Measurements from ENCODE around the gene TTYH1. TPM values are rescaled to one million over a fixed set of nuclear protein-coding genes. Genes with fewer than 3 reads are reported as not detected.

Gene TTYH1
- total RNA-seq, 1 experiment from 2014 or later: 2.9 TPM

DNA sequence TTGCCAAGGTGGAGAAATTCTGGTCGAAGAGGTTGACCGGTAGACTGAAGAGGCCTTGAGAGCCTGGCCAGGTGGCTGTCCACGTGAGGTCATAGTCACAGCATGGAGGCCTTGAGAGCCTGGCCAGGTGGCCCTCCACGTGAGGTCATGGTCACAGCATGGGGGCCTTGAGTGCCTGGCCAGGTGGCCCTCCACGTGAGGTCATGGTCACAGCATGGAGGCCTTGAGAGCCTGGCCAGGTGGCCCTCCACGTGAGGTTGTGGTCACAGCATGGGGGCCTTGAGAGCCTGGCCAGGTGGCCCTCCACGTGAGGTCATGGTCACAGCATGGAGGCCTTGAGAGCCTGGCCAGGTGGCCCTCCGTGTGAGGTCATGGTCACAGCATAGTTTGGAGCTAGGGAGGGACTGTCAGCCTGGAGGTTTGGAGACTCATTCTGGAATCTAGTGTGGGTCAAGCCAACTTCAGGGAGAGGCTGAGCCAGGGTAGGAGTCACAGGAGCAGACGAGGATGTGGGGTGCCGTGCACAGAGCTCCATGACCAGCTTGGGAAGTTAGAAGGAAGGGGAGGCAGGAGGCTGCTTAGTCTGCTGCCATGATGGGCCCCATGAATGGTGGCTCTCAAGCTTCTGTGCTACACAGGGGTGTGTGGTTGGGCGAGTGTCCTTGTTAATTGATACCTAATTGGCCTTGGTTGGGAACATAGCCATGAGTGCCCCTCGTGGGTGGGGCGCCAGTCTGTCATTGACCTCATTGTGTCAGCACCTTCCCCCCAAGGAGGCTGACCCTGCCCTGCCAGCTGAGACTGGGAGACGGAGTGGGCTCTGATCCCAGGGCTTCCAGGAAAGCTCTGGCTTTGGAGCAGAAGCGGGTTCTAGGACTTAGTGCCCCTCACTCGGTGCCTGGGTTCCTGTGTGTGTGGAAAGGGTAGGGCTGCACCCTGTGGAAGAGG lies 44.3 kb downstream of the TTYH1 start:
- Mint-ChIP-seq H3K4me3 (ENCODE audit: low read depth, unreplicated experiment) (no peak overlapping the region), H3K9me3 (ENCODE audit: low read depth, unreplicated experiment) (no peaks in the 10 kb centered on the region), H3K36me3 (ENCODE audit: insufficient read depth, unreplicated experiment) (peaks cover 96% of the 10 kb centered on the region), H3K27me3 (ENCODE audit: unreplicated experiment) (no peaks in the 10 kb centered on the region), H3K4me1 (ENCODE audit: low read depth, unreplicated experiment) (peaks cover 39% of the 10 kb centered on the region), H3K27ac (ENCODE audit: unreplicated experiment) (peak overlapping the region; percentile 12)
- CTCF ChIA-PET: no interaction called here
- DNase-seq: no peak
- BruUV-seq (replicated peaks): no TSS peak
- intact Hi-C loops (cut with micrococcal nuclease; ENCODE audit: unreplicated experiment): no loop called here
- TF ChIP-seq, protein P1, sequence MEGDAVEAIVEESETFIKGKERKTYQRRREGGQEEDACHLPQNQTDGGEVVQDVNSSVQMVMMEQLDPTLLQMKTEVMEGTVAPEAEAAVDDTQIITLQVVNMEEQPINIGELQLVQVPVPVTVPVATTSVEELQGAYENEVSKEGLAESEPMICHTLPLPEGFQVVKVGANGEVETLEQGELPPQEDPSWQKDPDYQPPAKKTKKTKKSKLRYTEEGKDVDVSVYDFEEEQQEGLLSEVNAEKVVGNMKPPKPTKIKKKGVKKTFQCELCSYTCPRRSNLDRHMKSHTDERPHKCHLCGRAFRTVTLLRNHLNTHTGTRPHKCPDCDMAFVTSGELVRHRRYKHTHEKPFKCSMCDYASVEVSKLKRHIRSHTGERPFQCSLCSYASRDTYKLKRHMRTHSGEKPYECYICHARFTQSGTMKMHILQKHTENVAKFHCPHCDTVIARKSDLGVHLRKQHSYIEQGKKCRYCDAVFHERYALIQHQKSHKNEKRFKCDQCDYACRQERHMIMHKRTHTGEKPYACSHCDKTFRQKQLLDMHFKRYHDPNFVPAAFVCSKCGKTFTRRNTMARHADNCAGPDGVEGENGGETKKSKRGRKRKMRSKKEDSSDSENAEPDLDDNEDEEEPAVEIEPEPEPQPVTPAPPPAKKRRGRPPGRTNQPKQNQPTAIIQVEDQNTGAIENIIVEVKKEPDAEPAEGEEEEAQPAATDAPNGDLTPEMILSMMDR (IDR thresholded peaks at IDR 0.05; ENCODE audit: unreplicated experiment): no peak

DNA sequence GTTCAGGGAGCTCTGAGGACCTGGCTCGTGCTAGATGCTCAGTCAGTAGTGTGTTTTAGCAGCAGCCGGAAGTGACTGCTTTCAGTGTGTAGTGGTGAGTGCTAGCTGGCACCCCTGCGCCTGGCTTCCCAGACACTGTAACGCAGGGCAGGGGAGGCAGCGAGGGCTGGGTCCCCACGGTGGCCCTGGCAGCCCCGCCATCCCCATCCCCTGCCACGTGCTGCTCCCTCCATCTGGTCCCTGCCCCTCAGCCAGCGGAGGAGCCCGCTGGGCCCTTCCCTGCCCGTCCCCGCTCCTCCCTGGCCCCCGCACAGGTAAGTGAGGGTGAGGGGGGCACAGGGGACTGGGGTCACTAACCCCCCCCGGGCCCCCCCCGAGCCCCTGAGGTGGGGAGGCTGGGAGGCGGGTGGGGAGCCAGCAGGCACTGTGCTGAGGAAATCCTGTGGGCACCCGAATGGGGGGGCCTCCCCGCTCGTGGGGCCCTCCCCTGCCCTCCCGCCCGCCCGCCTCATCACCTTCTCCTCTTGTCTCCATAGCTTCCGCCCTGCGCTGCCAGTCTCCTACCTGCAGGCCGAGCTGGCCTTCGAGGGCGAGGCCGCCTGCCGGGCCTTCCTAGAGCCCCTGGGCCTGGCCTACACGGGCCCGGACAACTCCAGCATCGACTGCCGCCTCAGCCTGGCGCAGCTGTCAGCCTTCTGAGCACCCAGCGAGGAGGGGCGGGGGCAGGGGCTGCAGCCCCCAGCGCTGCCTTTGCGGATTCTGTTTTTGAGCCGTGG lies 45.2 kb downstream of the TTYH1 start:
- no TSS peak for BruUV-seq (replicated peaks)
- intact Hi-C loops (cut with micrococcal nuclease; ENCODE audit: unreplicated experiment): no loop called here
- Mint-ChIP-seq H3K36me3 (ENCODE audit: insufficient read depth, unreplicated experiment) (peaks cover 92% of the 10 kb centered on the region), H3K9me3 (ENCODE audit: low read depth, unreplicated experiment) (no peaks in the 10 kb centered on the region), H3K27ac (ENCODE audit: unreplicated experiment) (peak overlapping the region; percentile 99), H3K4me1 (ENCODE audit: low read depth, unreplicated experiment) (peaks cover 39% of the 10 kb centered on the region), H3K27me3 (ENCODE audit: unreplicated experiment) (no peaks in the 10 kb centered on the region), H3K4me3 (ENCODE audit: low read depth, unreplicated experiment) (peak overlapping the region; percentile 72)
- CTCF ChIA-PET: no interaction called here
- TF ChIP-seq, protein P1 (IDR thresholded peaks at IDR 0.05; ENCODE audit: unreplicated experiment): no peak
- no peak for DNase-seq

DNA sequence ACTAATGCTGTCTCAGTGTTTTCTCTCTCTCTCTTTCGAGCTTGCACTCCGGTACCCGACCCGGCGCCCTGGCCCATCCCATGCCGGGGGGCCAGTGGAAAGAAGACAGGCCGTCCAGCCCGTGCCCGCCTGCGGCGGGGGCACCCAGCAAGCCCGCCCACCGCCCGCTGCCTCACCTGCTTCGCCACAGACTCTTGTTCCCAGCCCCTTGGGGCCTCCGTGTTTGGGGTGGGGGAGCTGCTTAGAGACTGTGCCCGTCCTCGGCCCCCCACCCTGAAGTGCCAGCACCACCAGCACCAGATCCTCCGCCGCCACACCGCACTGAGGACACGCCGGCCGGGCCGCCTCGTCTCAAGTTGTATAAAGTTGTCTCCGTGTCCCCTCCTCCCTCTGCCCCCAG lies 45.9 kb downstream of the TTYH1 start:
- DNase-seq: no peak
- TF ChIP-seq, protein P1 (IDR thresholded peaks at IDR 0.05; ENCODE audit: unreplicated experiment): no peak
- Mint-ChIP-seq H3K4me3 (ENCODE audit: low read depth, unreplicated experiment) (peak overlapping the region; percentile 72), H3K27me3 (ENCODE audit: unreplicated experiment) (no peaks in the 10 kb centered on the region), H3K9me3 (ENCODE audit: low read depth, unreplicated experiment) (no peaks in the 10 kb centered on the region), H3K36me3 (ENCODE audit: insufficient read depth, unreplicated experiment) (peaks cover 86% of the 10 kb centered on the region), H3K4me1 (ENCODE audit: low read depth, unreplicated experiment) (peaks cover 39% of the 10 kb centered on the region), H3K27ac (ENCODE audit: unreplicated experiment) (peak overlapping the region; percentile 99)
- intact Hi-C loops (cut with micrococcal nuclease; ENCODE audit: unreplicated experiment): no loop called here
- BruUV-seq (replicated peaks): TSS peak; percentile 32
- CTCF ChIA-PET: interaction anchor here (1.1 kb wide), 1 partner anchor 41 kb away, joined by 3 read pairs; no protein-coding TSS in a partner anchor

DNA sequence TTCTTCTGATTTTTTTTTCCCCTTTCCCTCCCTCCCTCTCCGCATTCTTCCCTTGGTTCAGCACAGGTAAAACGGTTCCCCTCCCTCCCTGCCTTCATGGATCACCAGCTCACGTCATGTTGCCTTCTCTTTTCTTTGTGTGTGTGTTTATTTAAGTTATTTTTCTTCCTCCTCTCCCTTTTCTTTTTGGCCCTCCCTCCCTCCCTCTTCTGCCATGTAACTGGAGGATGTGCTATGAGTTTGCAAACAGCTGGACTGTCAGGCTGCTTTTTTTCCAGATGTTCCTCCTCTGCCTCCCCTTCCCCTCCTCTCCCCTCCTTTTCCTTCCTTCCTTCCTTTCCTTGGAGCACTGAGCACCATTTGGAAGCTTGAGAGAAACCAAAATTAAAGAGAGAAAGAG lies 46.3 kb downstream of the TTYH1 start:
- BruUV-seq (replicated peaks): no TSS peak
- peak overlapping the region; percentile 72 for H3K4me3 Mint-ChIP-seq (ENCODE audit: low read depth, unreplicated experiment)

More for the DNA sequence above, 46.3 kb downstream of the TTYH1 start:
- peaks cover 39% of the 10 kb centered on the region for H3K4me1 Mint-ChIP-seq (ENCODE audit: low read depth, unreplicated experiment)
- H3K27me3 Mint-ChIP-seq (ENCODE audit: unreplicated experiment): no peaks in the 10 kb centered on the region
- no peak for DNase-seq
- intact Hi-C loops (cut with micrococcal nuclease; ENCODE audit: unreplicated experiment): loop anchor here (2.0 kb wide), 1 partner anchor 13 kb away; the partner anchor contains the start of gene LENG8
- CTCF ChIA-PET: interaction anchor here (1.1 kb wide), 1 partner anchor 41 kb away, joined by 3 read pairs; no protein-coding TSS in a partner anchor
- no peaks in the 10 kb centered on the region for H3K9me3 Mint-ChIP-seq (ENCODE audit: low read depth, unreplicated experiment)
- TF ChIP-seq, protein P1 (IDR thresholded peaks at IDR 0.05; ENCODE audit: unreplicated experiment): no peak
- peak overlapping the region; percentile 99 for H3K27ac Mint-ChIP-seq (ENCODE audit: unreplicated experiment)
- peaks cover 82% of the 10 kb centered on the region for H3K36me3 Mint-ChIP-seq (ENCODE audit: insufficient read depth, unreplicated experiment)

Data from Calu3 (cell line).